Liver (tissue), 3 donors: Measurements from ENCODE around the gene NECAB2.

Source experiments
- EGR1 ChIP-seq, 2 donors: IDR thresholded peaks; 2 replicates each; pipeline ENCODE4 v1.6.1; 2016 to 2018; ENCODE audit warnings: antibody characterized with exemption in 2 of 2, low read depth in 2 of 2
- GABPA ChIP-seq, 2 donors: IDR thresholded peaks in 1 of 2; conservative IDR thresholded peaks in 1 of 2; 2 replicates each; pipeline ENCODE4 v1.6.1; 2016; ENCODE audit warnings: antibody characterized with exemption in 2 of 2, mild to moderate bottlenecking in 1 of 2, moderate library complexity in 1 of 2
- HNF4G ChIP-seq: IDR thresholded peaks from 2 replicates; pipeline ENCODE4 v1.6.1; 2016; ENCODE audit warnings: antibody characterized with exemption
- NR2F2 ChIP-seq: IDR thresholded peaks from 2 replicates; pipeline ENCODE4 v1.6.1; 2016; ENCODE audit warnings: antibody characterized with exemption
- RAD21 ChIP-seq, 2 donors: IDR thresholded peaks; 2 replicates each; pipeline ENCODE4 v1.6.1; 2016; ENCODE audit warnings: antibody characterized with exemption in 2 of 2, mild to moderate bottlenecking in 2 of 2
- RXRA ChIP-seq, 2 donors: IDR thresholded peaks; 2 replicates each; pipeline ENCODE4 v1.6.1; 2017 to 2018; ENCODE audit warnings: antibody characterized with exemption in 2 of 2, mild to moderate bottlenecking in 1 of 2
- SP1 ChIP-seq: IDR thresholded peaks from 2 replicates; pipeline ENCODE4 v1.6.1; 2018; ENCODE audit warnings: antibody characterized with exemption, mild to moderate bottlenecking
- TAF1 ChIP-seq: conservative IDR thresholded peaks from 2 replicates; pipeline ENCODE4 v1.6.1; 2016; ENCODE audit warnings: antibody characterized with exemption, mild to moderate bottlenecking
- YY1 ChIP-seq: IDR thresholded peaks from 2 replicates; pipeline ENCODE4 v1.6.1; 2016; ENCODE audit warnings: antibody characterized with exemption, mild to moderate bottlenecking
- TF ChIP-seq, protein P1 (sequence below): IDR thresholded peaks from 2 replicates; pipeline ENCODE4 v1.6.1; 2016; ENCODE audit warnings: antibody characterized with exemption
- TF ChIP-seq, protein P2 (sequence below): fragments of 150-350 bp; IDR thresholded peaks from 2 replicates; pipeline ENCODE4 v1.5.1; 2017; ENCODE audit warnings: improper control_type of control experiment, low read depth, low read length; ENCODE audit not compliant: missing input control
- TF ChIP-seq, protein P3 (sequence below): IDR thresholded peaks from 2 replicates; pipeline ENCODE4 v1.6.1; 2016; ENCODE audit warnings: antibody characterized with exemption, mild to moderate bottlenecking
- TF ChIP-seq, protein P4 (sequence below): IDR thresholded peaks from 2 replicates; pipeline ENCODE4 v1.6.1; 2016; ENCODE audit warnings: antibody characterized with exemption
- TF ChIP-seq, protein P5 (sequence below): IDR thresholded peaks from 2 replicates; pipeline ENCODE4 v1.6.1; 2016; ENCODE audit warnings: antibody characterized with exemption
- donor health status: healthy.
- donor health status: healthy.

DNA sequence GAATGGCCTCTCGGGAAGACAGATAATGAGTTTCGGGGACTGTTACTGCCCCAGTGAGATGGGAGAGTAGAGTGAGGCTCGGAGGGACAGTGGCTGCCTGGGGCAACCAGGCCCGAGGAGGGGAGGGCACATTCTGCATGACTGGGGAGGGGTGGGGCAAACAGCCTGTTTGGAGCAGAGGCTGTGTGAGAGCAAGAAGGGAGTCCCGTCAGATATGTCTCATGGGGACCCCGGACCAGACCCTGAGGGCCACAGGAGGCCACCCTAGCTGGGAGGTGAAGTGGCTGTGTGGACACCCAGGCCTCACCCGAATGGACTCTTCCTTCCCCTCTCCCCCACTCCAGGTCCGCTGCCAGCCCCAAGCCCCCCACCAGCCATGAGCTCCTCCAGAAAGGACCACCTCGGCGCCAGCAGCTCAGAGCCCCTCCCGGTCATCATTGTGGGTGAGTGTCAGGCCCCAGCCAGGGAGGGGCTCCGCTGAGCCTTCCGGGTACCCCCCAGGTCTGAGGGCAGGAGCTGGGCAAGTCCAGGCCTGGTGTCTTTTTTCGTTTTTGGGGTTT, 10.7 kb upstream of the NECAB2 start:
- TF ChIP-seq, protein P1, sequence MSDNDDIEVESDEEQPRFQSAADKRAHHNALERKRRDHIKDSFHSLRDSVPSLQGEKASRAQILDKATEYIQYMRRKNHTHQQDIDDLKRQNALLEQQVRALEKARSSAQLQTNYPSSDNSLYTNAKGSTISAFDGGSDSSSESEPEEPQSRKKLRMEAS: no peak
- TF ChIP-seq, protein P2, sequence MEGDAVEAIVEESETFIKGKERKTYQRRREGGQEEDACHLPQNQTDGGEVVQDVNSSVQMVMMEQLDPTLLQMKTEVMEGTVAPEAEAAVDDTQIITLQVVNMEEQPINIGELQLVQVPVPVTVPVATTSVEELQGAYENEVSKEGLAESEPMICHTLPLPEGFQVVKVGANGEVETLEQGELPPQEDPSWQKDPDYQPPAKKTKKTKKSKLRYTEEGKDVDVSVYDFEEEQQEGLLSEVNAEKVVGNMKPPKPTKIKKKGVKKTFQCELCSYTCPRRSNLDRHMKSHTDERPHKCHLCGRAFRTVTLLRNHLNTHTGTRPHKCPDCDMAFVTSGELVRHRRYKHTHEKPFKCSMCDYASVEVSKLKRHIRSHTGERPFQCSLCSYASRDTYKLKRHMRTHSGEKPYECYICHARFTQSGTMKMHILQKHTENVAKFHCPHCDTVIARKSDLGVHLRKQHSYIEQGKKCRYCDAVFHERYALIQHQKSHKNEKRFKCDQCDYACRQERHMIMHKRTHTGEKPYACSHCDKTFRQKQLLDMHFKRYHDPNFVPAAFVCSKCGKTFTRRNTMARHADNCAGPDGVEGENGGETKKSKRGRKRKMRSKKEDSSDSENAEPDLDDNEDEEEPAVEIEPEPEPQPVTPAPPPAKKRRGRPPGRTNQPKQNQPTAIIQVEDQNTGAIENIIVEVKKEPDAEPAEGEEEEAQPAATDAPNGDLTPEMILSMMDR: no peak
- TF ChIP-seq TAF1 (no peak), GABPA (IDR thresholded peaks at IDR 0.05 in 1 of 2, conservative IDR thresholded peaks at IDR 0.05 in 1 of 2) (no peak), YY1 (no peak), RAD21 (IDR thresholded peaks at IDR 0.05) (no peak), HNF4G (no peak), NR2F2 (no peak), RXRA (IDR thresholded peaks at IDR 0.05) (no peak), SP1 (no peak), EGR1 (IDR thresholded peaks at IDR 0.05; ENCODE audit: low read depth in 2 of 2) (no peak)
- TF ChIP-seq, protein P3, sequence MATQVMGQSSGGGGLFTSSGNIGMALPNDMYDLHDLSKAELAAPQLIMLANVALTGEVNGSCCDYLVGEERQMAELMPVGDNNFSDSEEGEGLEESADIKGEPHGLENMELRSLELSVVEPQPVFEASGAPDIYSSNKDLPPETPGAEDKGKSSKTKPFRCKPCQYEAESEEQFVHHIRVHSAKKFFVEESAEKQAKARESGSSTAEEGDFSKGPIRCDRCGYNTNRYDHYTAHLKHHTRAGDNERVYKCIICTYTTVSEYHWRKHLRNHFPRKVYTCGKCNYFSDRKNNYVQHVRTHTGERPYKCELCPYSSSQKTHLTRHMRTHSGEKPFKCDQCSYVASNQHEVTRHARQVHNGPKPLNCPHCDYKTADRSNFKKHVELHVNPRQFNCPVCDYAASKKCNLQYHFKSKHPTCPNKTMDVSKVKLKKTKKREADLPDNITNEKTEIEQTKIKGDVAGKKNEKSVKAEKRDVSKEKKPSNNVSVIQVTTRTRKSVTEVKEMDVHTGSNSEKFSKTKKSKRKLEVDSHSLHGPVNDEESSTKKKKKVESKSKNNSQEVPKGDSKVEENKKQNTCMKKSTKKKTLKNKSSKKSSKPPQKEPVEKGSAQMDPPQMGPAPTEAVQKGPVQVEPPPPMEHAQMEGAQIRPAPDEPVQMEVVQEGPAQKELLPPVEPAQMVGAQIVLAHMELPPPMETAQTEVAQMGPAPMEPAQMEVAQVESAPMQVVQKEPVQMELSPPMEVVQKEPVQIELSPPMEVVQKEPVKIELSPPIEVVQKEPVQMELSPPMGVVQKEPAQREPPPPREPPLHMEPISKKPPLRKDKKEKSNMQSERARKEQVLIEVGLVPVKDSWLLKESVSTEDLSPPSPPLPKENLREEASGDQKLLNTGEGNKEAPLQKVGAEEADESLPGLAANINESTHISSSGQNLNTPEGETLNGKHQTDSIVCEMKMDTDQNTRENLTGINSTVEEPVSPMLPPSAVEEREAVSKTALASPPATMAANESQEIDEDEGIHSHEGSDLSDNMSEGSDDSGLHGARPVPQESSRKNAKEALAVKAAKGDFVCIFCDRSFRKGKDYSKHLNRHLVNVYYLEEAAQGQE: no peak
- TF ChIP-seq, protein P4, sequence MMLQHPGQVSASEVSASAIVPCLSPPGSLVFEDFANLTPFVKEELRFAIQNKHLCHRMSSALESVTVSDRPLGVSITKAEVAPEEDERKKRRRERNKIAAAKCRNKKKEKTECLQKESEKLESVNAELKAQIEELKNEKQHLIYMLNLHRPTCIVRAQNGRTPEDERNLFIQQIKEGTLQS: no peak
- TF ChIP-seq, protein P5, sequence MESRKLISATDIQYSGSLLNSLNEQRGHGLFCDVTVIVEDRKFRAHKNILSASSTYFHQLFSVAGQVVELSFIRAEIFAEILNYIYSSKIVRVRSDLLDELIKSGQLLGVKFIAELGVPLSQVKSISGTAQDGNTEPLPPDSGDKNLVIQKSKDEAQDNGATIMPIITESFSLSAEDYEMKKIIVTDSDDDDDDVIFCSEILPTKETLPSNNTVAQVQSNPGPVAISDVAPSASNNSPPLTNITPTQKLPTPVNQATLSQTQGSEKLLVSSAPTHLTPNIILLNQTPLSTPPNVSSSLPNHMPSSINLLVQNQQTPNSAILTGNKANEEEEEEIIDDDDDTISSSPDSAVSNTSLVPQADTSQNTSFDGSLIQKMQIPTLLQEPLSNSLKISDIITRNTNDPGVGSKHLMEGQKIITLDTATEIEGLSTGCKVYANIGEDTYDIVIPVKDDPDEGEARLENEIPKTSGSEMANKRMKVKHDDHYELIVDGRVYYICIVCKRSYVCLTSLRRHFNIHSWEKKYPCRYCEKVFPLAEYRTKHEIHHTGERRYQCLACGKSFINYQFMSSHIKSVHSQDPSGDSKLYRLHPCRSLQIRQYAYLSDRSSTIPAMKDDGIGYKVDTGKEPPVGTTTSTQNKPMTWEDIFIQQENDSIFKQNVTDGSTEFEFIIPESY: no peak
